OCI-M1 (cell line): Measurements from ENCODE around the gene NOL11.
A peak's percentile ranks its signal among the peaks of the same experiment; 100 is the strongest.
"Not testable (repeated sequence)": the region's sequence is repeated elsewhere in the genome, so short reads cannot be mapped to it uniquely, and the experiment has no call there.

Experiments used
- DNase-seq: peaks from one replicate; lab custom pipeline; 2025; lab: John Stamatoyannopoulos, UW

The NOL11 gene

DNA sequence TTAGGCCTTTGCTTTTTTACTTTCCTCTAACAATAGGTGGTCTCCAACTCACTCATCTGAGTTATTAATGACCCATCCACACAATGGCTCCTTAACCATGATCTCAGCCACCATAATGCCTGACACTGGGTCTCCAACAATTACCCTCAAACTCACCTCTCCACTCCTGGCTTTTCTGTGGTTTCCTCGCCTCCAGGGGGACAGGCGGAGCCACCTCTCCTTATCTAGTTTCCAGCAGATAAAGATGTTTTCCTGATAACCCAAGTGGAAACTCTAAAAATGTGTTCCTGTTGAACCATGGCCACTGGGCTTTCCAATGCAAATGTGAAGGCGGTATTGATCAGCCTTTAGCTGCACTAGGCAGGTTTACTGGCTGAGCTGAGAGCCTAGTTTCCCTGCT is 9.4 kb upstream of the NOL11 start:
- DNase-seq: no peak

DNA sequence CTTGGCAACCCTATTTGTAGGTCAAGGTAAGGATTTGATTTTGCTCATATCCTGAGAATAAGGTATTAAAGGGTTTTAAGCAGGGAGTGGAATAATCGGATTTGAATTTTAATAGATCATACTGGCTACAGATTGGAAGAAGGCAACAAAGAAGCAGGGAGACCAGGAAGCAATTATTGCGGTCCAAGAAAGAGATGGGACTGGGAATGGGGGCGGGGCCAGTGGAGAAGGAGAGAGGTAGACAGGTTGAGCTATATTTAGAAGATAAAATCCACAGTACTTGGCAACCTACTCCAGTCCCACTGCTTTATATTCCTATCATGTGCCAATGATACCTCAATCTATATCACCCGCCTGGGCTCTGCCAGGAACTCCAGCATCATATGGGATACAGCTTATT is 5.8 kb upstream of the NOL11 start:
- DNase-seq: no peak

DNA sequence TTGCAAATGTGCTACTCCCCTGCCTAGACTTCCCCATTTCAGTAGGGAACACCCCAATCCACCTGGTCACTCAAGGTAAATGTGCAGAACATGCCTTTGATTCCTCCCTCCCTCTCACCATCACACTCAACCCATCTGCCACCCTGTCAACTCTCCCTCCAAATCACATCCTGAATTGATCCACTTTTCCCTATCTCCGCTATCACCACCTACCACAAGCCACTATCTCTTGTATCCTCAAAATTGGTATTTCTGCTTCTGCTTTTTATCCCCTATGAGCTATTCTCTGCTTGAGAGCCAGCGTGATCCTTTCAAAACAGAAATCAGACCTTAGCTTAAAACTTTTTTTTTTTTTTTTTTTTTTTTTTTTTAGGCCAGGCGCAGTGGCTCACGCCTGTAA is 5.4 kb upstream of the NOL11 start:
- DNase-seq: peak; percentile 60

DNA sequence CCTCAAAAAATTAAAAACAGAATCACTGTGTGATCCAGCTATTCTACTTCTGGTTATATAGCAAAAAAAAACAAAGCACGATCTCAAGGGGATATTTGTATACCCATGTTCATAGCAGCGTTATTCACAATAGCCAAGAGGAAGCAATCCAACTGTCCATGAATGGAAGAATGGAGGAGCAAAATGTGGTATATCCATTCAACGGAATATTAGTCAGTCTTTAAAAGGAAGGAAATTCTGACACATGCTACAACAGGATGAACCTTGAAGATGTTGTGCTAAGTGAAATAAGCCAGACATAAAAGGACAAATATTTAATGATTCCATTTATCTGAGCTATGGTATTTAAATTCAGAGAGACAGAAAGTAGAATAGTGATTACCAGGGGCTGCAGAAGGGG is 4.6 kb upstream of the NOL11 start:
- DNase-seq: no peak

DNA sequence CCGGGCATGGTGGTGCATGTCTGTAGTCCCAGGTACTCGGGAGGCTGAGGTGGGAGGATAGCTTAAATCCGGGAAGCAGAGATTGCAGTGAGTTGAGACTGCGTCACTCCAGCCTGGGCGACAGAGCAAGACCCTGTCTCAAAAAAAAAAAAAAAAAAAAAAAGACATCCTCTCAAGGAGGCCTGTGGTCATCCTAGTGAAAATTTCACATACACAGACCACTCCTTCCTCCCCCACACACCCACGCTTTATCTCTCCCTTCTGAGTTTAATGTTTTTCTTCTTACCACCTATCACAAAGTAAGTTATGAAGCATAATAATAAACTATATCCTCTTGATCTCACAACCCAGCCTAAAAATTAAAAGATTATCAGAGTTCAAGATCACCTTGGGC is 1.3 kb upstream of the NOL11 start:
- DNase-seq: no peak

DNA sequence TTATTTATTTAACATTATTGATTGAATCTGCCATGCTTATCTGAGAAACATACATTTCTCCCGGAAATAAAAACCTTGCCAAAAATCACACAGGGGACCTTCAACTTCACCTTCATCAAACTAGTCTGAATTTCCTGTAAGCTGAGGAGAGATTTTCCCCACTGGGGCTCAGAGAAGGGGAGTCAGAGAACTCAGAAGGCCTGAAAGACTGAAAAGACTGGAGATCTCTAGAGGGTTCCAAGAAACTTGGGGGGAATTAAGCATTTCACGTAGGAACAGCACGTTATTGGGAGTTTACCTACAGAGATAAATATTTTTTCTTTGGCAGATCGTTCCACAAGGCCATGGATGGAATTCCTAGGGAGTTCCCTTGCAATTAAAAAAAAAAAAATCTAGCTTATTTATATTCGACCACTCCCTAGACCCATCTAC is 528 bp upstream of the NOL11 start:
- no peak for DNase-seq

DNA sequence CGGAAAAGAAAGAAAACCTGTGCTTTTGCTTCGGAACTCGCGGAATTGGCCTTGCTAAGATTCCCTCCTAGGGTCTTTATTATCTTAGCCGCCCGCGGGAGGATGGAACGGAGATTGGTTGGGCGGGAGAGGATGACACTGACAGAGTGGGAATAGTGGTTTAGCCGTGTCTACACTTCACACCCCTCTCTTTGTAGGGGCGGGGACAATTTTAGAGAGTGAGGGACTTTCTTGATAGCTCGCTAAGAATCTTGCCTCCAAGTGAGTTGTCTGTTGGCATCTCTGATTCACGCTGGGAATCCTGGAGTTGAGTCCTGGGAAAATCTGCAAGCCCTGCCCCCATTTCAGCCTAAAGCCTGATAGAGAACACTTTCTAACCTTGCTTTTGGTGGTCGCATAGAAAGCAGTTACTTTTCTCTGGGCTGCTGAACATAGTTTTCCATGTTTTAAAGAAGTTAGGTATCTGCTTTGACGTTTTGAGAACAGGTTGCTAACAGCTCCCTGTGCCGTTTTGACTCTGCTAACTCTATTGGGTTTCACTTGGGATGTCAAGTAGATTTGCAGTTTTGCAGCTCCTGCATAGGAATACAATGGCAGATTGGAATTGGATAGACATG is 697 bp downstream of the NOL11 start:
- peak; percentile 56 for DNase-seq

DNA sequence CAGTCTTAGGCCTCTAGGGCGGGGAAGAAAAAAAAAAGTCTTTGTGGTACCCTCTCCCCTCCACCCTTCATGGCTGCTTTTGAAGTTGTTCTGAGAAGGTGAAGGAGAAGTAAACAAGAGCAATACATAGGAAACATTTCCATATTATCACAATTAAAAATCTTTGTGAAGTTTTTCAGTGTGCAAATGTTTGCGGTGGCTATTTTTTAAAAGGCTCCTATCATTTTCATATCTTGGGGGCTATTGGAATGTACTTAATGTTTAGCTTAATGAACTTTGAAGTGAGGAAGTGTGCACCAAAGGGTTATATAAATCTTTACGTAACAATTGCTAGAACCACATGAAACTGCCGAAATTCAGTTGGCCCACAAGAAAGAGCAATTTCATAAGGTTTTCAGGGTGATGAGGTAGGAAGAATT is 7.6 kb downstream of the NOL11 start:
- no peak for DNase-seq

DNA sequence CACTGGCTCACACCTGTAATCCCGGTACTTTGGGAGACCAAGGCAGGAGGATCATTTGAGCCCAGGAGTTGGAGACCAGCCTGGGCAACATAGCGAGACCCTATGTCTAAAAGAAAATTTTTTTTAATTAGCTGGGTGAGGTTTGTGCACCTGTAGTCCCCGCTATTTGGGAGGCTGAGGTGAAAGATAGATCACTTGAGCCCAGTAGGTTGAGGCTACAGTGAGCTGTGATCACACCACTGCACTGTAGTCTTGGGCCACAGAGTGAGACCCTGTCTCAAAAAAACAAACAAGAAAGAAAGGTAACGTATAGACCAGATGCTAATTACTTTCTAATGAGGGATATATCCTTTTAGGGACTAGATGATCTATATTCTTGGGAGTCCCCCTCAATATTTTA is 8.1 kb downstream of the NOL11 start:
- no peak for DNase-seq

DNA sequence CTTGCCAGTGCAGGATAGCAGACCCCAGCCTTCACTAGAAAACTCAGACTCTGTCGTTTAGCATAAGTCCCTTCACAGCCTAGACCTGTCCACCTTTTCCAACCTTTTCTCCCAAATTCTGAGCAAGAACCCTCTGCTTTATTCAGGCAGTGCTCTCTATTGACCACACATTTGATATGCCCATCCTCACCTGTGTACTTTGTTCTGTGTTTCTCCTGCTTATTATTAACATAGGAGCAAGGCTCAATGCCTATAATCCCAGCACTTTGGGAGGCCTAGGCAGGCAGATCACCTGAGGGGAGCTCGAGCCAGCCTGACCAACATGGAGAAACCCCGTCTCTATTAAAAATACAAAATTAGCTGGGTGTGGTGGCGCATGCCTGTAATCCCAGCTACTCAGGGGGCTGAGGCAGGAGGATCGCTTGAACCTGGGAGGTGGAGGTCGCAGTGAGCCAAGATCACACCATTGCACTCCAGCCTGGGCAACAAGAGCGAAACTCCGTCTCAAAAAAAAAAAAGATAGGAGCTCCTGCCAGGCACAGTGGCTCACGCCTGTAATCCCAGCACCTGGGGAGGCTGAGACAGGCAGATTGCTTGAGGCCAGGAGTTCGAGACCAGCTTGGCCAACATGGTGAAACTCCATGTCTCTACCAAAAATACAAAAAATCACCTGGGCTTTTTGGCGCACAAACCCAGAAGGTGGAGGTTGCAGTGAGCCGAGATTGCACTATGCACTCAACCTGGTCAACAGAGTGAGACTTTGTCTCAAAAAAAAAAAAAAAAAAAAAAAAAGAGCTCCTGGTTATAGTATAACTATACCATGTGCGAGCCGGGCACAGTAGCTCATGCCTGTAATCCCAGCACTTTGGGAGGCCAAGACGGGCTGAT is 9.7 kb downstream of the NOL11 start:
- not testable (repeated sequence) for DNase-seq

DNA sequence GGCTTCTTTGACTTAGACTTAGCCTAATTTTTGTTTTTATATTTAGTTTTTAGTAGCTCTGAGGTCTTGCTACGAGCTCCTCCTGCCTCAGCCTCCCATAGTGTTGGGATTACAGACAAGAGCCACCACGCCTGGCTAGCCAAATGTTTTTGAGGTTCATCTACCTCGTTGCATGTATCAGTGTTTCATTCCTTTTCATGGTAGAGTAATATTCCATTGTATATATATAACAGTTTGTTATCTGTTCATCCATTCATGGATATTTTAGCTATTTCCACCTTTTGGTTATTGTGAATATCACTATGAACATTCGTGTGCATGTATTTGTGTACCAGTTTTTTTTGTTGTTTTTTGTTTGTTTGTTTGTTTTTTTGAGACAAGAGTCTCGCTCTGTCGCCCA is 12.2 kb downstream of the NOL11 start:
- no peak for DNase-seq

DNA sequence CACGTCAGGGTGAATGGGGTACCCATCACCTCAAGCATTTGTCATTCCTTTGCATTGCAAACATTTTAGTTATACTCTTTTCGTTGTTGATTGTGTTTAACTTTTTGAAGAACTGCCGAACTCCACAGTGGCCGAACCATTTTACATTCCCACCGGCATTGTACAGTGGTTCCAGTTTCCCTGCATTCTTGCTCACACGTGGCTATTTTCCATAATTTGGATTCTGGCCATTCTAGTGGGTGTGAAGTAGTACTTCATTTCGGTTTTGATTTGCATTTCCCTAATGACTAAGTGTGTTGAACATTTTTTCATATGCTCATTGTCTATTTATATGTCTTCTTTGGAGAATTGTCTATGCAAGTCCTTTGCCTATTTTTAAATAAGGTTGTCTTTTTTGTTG is 13.0 kb downstream of the NOL11 start:
- DNase-seq: no peak

DNA sequence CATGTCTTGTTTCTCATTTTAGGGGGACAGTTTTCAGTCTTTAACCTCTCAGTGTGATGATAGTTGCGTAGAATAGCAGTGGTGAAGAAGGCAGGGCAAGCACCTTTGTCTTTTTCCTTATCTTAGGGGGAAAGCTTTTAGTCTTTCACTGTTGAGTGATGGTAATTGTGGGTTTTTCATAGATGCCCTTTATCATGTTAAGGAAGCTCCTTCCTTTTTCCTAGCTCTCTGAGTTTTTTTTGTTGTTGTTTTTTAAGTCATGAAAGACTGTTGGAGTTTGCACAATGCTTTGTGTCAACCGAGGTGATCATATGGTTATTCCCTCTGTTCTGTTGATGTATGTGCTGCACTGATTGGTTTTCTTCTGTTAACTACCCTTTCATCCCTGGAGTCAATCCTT is 15.7 kb downstream of the NOL11 start:
- DNase-seq: no peak

DNA sequence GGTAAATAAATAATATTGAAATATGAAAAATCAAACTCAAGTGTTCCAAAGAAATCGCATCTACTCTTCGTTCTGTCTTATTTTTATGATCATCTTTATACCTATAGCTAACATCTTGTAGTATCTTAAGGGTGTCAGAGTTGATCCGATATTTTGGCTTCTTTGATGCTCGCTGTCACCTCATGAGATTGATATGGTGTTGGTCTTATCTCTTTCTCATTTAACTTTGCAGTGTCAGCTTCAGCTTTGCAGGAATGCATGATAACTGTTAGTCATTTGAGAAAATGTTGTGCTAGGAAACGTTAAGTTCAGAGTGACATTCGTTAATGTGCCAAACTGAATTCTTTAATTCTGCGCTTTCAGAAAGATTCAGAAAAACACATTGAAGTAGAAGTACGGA is 19.4 kb downstream of the NOL11 start:
- no peak for DNase-seq

DNA sequence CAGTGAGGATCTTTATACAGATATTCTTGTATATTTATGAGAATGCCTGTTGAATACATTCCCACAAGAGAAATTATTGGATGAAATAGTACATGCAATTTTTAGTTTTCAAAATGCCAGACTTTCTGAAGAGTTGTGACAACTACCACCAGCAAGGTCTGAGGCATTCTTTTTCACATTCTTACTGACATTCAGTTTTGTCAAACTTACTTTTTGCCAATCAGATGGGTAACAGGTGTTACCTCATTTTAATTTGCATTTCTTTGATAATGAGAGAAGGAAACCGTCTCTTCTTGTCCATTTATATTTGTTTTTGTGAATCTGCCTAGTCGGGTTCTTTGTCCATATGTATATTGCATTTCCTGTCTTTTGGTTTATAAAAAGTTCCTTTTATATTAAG is 24.3 kb downstream of the NOL11 start:
- no peak for DNase-seq

DNA sequence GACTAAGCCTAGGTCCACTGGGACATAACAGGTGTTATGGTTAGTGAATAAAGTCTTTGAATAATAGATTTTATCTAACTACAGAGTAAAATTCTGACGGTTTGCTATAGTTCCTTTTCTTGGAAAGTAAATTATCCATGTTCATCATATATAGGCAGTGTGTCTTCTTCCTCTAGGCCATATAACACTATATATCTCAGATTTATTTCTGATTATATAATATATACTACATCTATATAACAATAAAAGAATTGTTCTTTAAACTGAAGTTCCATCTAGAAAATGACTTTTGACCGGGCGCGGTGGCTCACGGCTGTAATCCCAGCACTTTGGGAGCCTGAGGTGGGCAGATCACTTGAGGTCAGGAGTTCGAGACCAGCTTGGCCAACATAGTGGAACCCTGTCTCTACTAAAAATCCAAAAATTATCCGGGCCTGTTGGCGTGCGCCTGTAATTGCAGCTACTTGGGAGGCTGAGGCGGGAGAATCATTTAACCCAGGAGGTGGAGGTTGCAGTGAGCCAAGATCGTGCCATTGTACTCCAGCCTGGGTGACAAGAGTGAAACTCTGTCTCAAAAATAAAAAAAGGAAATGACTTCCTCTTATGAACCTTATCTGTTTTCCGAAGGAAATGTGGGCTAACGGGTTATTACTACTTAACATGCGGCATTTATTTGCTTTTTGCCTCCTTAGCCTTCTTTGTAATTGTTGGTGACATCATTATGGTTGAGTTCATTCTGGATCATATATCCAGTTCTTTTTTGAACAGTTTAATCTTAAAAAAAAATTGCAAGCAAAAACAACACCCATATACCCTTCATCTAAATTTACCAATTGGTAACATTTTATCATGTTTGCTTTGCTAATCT is 29.2 kb downstream of the NOL11 start:
- DNase-seq: peak; percentile 72

DNA sequence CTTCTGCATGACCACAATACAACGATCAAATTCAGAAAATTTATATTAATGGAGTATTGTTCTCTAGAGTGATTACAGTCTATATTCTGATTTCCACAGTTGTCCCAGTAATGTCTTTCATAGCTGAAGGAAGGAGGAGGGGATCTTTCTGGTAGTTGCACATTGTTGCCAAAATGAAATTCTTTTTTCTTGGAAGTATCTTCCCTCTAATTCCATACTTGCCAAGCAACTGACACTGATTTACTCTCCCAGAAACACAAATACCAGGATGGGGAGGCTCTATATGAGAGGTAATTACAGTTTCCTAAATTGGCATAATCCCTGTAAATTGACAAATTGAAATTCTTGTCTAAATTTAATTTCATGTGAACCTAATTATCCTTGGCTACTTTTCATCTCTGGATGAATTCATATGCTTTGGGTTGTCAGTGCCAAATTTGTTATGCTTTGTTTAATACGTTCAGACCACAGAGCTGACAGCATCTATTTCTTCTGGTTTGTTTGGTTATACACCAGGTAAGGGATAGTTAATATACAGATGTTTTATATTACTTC is 30.0 kb downstream of the NOL11 start:
- no peak for DNase-seq

DNA sequence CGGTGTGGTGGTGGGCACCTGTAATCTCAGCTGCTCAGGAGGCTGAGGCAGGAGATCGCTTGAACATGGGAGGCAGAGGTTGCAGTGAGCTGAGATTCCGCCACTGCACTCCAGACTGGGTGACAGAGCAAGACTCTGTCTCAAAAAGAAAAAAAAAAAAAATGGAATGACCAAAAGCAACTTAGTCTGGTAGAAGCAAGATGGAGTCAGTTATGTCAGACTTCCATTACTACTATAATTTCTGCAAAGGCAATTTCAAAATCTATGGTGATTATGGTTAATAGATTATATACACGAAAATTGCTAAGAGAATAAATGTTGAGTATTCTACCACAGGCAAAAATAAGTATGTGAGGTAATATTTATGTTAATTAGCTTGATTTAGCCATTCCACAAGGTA is 32.3 kb downstream of the NOL11 start:
- no peak for DNase-seq

DNA sequence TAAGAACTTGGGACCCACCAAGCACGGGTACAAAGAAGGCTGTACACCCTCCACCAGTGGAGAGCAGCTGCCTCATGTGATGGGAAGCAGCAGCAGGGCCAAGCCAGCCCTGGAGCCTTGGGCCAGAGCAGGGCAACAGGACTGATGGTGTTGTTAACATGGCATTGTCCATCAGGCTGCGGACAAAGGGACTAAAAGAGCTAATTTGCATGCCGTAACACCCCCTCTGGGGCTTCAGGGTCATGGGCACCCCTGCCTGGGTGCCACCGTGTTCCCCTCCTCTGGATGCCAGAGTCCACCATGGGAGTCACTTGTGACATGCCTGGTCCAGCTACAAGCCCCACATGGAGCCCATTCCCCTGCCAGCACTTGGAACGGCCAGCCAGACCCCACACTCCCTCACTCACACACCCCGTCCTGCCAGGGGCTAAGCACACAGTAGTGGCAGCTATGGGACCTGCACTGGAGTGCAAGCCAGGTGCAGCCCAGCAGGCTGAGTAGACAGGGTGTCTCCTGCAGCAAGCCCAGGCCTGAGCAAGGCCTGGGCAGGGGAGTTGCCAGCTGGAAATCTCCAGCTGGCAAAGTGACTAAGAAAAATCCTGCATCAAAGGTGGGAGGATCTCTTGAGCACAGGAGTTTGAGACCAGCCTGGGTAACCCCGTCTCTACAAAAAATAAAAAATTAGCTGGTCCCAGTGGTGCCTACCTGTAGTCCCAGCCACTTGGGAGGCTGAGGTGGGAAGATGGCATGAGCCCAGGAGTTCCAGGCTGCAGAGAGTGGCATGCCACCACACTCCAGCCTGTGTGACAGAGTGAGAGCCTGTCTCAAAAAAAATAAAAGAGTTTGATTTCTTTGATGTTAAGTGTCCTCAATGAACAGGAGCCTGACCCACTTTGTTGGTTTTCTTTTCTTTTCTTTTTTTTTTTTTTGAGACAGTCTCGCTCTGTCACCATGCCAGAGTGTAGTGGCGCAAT is 33.7 kb downstream of the NOL11 start:
- DNase-seq: no peak

DNA sequence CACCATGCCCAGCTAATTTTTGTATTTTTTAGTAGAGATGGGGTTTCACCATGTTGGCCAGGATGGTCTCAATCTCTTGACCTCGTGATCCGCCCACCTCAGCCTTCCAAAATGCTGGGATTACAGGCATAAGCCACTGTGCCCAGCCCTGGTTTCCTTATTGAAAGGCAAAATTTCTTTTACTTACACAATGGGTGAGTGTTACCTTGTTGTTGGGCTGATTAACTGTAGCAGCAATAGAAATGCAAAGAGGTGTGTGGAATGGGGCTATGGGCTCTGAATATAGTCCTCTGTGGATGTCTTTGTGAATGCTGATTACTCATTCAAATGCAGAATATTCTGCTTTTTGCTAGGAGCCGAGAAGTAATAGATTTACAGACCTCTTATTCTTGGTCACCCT is 34.4 kb downstream of the NOL11 start:
- DNase-seq: not testable (repeated sequence)

DNA sequence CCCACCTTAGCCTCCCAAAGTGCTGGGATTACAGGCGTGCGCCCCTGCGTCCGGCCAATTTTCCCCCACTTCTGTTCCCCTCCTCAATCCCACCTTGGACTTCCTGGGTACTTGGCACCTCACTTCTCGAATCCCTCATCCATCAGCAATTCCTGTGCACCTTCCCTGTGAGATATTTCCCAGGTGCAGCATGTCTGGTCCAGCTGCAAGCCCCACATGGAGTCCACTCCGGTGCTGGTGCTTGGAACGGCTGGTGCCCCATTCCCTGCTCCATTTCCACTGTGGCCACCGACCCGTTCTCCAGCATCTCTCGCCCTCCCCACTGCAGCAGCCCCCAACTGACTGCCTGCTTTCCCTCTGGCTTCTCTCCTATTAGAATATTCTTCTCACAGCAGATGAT is 35.3 kb downstream of the NOL11 start:
- no peak for DNase-seq
